Measurements from ENCODE around the gene CDK5RAP3.

The CDK5RAP3 gene

GRCh38 chr17:47948706-47949196 is 22.2 kb upstream of the CDK5RAP3 start:
- no peak for DNase-seq (ENCODE audit: low read depth)

GRCh38 chr17:47949197-47949759 is 21.6 kb upstream of the CDK5RAP3 start:
- DNase-seq (ENCODE audit: low read depth), result peak; percentile 40

- DNase-seq (ENCODE audit: low read depth), result no peak
Measured at GRCh38 chr17:47949946-47950345, 21.0 kb upstream of the CDK5RAP3 start.

- DNase-seq (ENCODE audit: low read depth), result no peak
Measured at GRCh38 chr17:47950448-47950847, 20.5 kb upstream of the CDK5RAP3 start.

GRCh38 chr17:47952171-47953021 is 18.5 kb upstream of the CDK5RAP3 start:
- DNase-seq (ENCODE audit: low read depth), result no peak

- no peak for DNase-seq (ENCODE audit: low read depth)
Measured at GRCh38 chr17:47953909-47954308, 17.0 kb upstream of the CDK5RAP3 start.

GRCh38 chr17:47955497-47956461 is 15.1 kb upstream of the CDK5RAP3 start:
- DNase-seq (ENCODE audit: low read depth), result no peak

GRCh38 chr17:47956791-47957590 is 13.9 kb upstream of the CDK5RAP3 start:
- DNase-seq (ENCODE audit: low read depth), result no peak

- no peak for DNase-seq (ENCODE audit: low read depth)
Measured at GRCh38 chr17:47957591-47958490, 13.1 kb upstream of the CDK5RAP3 start, which contains the start of gene PRR15L. TSS of gene PRR15L (minus strand) at chr17:47957883. CDS start at chr17:47953234, 4,649 bp downstream.

GRCh38 chr17:47959825-47960655 is 10.9 kb upstream of the CDK5RAP3 start:
- no peak for DNase-seq (ENCODE audit: low read depth)

GRCh38 chr17:47961406-47961805 is 9.5 kb upstream of the CDK5RAP3 start:
- DNase-seq (ENCODE audit: low read depth), result no peak

- no peak for DNase-seq (ENCODE audit: low read depth)
Measured at GRCh38 chr17:47962901-47963300, 8.0 kb upstream of the CDK5RAP3 start.

- DNase-seq (ENCODE audit: low read depth), result no peak
Measured at GRCh38 chr17:47964856-47965255, 6.1 kb upstream of the CDK5RAP3 start.

GRCh38 chr17:47966079-47966519 is 4.8 kb upstream of the CDK5RAP3 start:
- DNase-seq (ENCODE audit: low read depth), result no peak

- peak; percentile 48 for DNase-seq (ENCODE audit: low read depth)
Measured at GRCh38 chr17:47967607-47968252, 3.2 kb upstream of the CDK5RAP3 start.

- no peak for DNase-seq (ENCODE audit: low read depth)
Measured at GRCh38 chr17:47968836-47969235, 2.1 kb upstream of the CDK5RAP3 start.

GRCh38 chr17:47969930-47970724 is 786 bp upstream of the CDK5RAP3 start:
- no peak for DNase-seq (ENCODE audit: low read depth)

GRCh38 chr17:47973541-47973940 is 2.6 kb downstream of the CDK5RAP3 start:
- DNase-seq (ENCODE audit: low read depth), result no peak

All from non-pigmented ciliary epithelial cell (primary cell).